ENCODE measurements around the gene DRAXIN.

The DRAXIN gene

DNA sequence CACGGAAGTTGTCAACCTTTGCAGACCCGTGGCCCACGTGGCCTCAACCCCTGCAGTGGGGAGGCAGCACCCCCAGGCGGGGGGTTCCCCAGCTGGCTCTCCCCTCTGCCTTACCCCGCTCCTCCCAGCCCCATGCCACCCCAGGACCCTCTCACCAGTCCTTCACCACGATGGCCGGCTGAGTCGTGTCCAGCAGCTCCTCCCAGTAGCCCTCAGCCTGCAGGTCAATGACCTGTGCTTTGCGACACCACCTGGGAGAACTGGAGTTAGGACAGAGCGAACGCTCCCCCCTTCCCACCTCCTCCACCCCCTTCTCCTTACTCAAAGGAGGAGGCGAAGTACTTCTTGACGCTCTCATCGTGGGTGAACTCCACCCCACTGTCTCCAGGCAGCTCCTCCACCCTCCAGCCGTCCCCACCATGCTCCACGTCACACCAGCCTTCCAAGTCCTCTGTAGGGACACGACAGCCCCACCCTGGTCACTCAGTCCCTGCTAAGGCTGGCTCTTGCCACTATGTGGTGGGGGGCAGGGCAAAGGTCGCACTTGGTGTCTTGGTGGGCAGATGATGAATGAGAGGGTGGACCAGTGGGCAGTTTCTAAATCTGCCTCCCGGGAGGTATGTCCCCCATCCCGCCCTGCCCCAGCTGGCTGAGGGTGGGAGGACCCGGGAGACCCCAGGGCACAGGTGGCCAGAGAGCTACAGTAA is 41.7 kb upstream of the DRAXIN start:
- H3K4me3 Mint-ChIP-seq = no peak overlapping the region
- no peaks in the 10 kb centered on the region for H3K36me3 Mint-ChIP-seq (ENCODE audit: low read depth)
- H3K9me3 Mint-ChIP-seq = no peaks in the 10 kb centered on the region
- TF ChIP-seq, protein P1, sequence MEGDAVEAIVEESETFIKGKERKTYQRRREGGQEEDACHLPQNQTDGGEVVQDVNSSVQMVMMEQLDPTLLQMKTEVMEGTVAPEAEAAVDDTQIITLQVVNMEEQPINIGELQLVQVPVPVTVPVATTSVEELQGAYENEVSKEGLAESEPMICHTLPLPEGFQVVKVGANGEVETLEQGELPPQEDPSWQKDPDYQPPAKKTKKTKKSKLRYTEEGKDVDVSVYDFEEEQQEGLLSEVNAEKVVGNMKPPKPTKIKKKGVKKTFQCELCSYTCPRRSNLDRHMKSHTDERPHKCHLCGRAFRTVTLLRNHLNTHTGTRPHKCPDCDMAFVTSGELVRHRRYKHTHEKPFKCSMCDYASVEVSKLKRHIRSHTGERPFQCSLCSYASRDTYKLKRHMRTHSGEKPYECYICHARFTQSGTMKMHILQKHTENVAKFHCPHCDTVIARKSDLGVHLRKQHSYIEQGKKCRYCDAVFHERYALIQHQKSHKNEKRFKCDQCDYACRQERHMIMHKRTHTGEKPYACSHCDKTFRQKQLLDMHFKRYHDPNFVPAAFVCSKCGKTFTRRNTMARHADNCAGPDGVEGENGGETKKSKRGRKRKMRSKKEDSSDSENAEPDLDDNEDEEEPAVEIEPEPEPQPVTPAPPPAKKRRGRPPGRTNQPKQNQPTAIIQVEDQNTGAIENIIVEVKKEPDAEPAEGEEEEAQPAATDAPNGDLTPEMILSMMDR (IDR thresholded peaks at IDR 0.05; ENCODE audit: unreplicated experiment in 3 of 3) = no peak
- H3K27me3 Mint-ChIP-seq (ENCODE audit: low read depth) = peaks cover 74% of the 10 kb centered on the region
- no peak overlapping the region for H3K27ac Mint-ChIP-seq
- peaks cover 9% of the 10 kb centered on the region for H3K4me1 Mint-ChIP-seq

DNA sequence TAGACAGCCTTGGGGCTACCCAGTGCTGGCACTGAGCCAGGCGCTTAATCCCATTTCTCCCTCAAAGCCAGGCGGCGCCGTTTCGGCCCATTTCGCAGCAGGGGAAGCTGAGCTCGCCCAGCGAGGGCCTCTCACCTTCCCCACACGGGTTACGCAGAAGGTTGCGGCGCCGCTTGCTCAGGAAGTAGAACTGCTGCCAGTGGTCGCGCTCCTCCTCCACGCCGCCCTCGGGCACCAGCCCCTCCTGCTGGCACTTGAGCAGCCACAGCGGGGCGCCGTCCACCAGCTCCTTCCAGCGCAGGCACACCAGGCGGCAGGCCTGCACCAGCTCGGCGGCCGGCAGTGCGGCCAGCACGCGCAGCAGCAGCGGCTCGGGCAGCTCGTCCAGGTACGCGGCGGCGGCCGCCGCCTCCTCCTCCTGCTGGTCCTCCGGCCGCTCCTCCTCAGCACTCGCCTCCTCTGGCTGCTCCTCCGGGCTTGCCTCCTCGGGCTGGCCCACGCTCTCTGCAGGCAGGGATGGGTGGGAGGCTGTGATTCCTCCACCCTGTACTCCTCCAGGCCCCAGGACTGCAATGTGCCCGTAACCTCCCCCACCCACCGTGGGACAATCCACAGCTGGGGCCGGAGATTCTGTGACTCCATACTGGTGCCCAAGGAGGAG is 41.0 kb upstream of the DRAXIN start:
- H3K9me3 Mint-ChIP-seq = no peaks in the 10 kb centered on the region
- no peak overlapping the region for H3K27ac Mint-ChIP-seq
- peaks cover 76% of the 10 kb centered on the region for H3K27me3 Mint-ChIP-seq (ENCODE audit: low read depth)
- TF ChIP-seq, protein P1 (IDR thresholded peaks at IDR 0.05; ENCODE audit: unreplicated experiment in 3 of 3) = peak in 2 of 3 experiments; percentile 47 to 66
- peak overlapping the region; percentile 9 to 39 (median 16) for H3K4me3 Mint-ChIP-seq
- H3K4me1 Mint-ChIP-seq = peaks cover 9% of the 10 kb centered on the region
- H3K36me3 Mint-ChIP-seq (ENCODE audit: low read depth) = no peaks in the 10 kb centered on the region

DNA sequence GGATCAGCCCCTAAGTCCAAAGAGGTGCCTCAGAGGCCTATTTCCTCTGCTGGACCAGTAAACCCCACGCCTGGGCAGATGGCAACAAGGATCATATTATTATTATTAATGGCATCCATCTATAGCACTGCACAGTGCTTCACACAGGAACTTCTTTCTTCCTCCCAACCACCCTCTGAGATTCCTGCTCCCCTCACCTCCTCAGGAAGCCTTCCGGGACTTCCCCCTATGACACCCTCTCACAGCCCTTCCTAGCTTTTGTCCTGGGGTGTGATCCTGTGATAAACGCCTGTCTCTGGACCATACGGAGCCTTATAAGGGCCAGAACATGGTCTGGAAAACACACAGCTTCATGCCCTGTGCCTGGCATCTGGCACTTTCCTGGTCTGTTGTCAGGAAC is 40.5 kb upstream of the DRAXIN start:
- peaks cover 9% of the 10 kb centered on the region for H3K4me1 Mint-ChIP-seq
- no peaks in the 10 kb centered on the region for H3K9me3 Mint-ChIP-seq
- H3K4me3 Mint-ChIP-seq = peak overlapping the region; percentile 9 to 39 (median 16)
- H3K36me3 Mint-ChIP-seq (ENCODE audit: low read depth) = no peaks in the 10 kb centered on the region
- peaks cover 77% of the 10 kb centered on the region for H3K27me3 Mint-ChIP-seq (ENCODE audit: low read depth)
- TF ChIP-seq, protein P1 (IDR thresholded peaks at IDR 0.05; ENCODE audit: unreplicated experiment in 3 of 3) = no peak
- H3K27ac Mint-ChIP-seq = no peak overlapping the region

DNA sequence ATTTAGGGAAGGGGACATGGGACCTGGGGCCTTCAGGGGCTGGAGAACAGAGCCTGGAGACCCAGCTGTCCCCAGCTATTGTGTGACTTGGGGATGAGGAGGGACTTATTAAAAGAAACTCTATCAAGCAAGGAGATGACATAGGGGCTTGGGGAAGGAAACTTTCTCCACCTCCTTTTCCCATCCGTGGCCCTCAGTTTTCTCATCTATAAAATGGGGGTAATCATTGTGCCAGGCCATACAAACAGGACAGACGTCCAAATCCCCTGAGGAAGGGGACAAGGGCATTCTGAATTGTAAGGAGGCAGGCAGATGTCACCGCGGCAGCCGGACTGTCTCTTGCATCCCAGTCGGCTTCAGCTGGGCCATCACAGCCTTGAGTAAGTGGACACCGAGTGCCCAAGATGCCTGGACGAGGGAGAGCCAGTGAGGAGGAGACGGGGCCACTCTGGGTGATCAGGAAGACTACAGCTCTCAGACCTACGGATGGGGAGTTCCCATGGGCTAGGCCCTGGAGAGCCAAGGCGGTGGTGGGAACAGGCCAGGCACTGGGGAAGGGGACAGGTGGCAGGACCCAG is 39.2 kb upstream of the DRAXIN start:
- H3K27ac Mint-ChIP-seq = no peak overlapping the region
- peaks cover 69% of the 10 kb centered on the region for H3K27me3 Mint-ChIP-seq (ENCODE audit: low read depth)
- H3K9me3 Mint-ChIP-seq = no peaks in the 10 kb centered on the region
- peak overlapping the region; percentile 22 to 70 (median 47) for H3K4me3 Mint-ChIP-seq
- TF ChIP-seq, protein P1 (IDR thresholded peaks at IDR 0.05; ENCODE audit: unreplicated experiment in 3 of 3) = no peak
- H3K36me3 Mint-ChIP-seq (ENCODE audit: low read depth) = no peaks in the 10 kb centered on the region
- peaks cover 9% of the 10 kb centered on the region for H3K4me1 Mint-ChIP-seq

DNA sequence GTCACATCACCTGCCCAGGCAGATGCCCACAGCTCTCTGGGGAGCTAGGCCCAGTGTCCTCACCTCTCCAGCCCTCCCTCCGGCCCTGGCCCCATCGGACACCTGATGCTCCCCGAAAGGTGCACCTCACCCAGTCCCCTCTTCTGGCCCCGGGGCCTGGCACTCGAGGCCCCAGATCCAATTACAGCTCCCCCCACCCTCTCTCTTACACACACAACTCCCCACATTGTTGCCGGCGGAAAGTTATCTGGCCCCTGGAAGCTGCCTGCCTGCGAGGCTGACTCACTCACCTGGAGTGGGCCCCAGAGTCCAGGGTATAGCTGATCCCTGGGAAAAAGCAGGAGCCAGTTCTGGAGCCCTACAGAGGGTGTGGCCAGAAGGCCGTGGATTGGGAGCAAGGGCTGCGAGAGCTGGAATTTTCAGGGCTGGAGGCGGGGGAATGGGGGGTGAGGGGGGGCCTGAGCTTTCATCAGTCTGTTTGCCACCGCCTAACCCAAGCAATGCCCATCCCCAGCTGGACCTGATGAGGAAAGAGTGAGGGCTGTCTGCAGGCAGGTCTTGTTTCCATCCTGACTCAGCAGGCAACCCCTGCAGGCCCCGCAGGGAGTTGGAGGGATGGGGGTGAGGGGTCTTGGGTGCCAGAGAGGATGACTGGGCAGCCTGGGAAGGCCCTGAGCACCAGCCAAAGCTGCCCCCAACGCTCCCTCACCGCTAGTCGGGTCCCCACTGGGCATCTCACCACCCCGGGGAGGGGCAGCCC is 38.2 kb upstream of the DRAXIN start:
- Mint-ChIP-seq H3K27me3 (ENCODE audit: low read depth) (peaks cover 65% of the 10 kb centered on the region), H3K27ac (no peak overlapping the region), H3K4me1 (peaks cover 9% of the 10 kb centered on the region), H3K9me3 (no peaks in the 10 kb centered on the region), H3K36me3 (ENCODE audit: low read depth) (peaks cover 5% of the 10 kb centered on the region), H3K4me3 (peak overlapping the region; percentile 65 to 72 (median 71))
- TF ChIP-seq, protein P1 (IDR thresholded peaks at IDR 0.05; ENCODE audit: unreplicated experiment in 3 of 3) = no peak
